Measurements from ENCODE around the gene SUPT6H. TPM values are rescaled to one million over a fixed set of nuclear protein-coding genes. Genes with fewer than 3 reads are reported as not detected.
"Not testable (repeated sequence)": the region's sequence is repeated elsewhere in the genome, so short reads cannot be mapped to it uniquely, and the experiment has no call there.

The SUPT6H gene
- total RNA-seq, 1 experiment from 2014 or later, result 52.3 TPM

GRCh38 chr17:28646039-28646754 lies 15.8 kb upstream of the SUPT6H start:
- no peak for DNase-seq (ENCODE audit: low read depth)

GRCh38 chr17:28648698-28649097 lies 13.3 kb upstream of the SUPT6H start:
- no peak for DNase-seq (ENCODE audit: low read depth)

- no peak for DNase-seq (ENCODE audit: low read depth)
These were observed 6.8 kb upstream of the SUPT6H start for GRCh38 chr17:28655160-28655559.

GRCh38 chr17:28657756-28658155 lies 4.2 kb upstream of the SUPT6H start:
- DNase-seq (ENCODE audit: low read depth), result peak; percentile 64

- DNase-seq (ENCODE audit: low read depth), result not testable (repeated sequence)
These were observed 3.7 kb upstream of the SUPT6H start for GRCh38 chr17:28658342-28658741.

GRCh38 chr17:28658766-28659496 lies 3.1 kb upstream of the SUPT6H start:
- DNase-seq (ENCODE audit: low read depth), result not testable (repeated sequence)

GRCh38 chr17:28659497-28659881 lies 2.5 kb upstream of the SUPT6H start:
- not testable (repeated sequence) for DNase-seq (ENCODE audit: low read depth)

- no peak for DNase-seq (ENCODE audit: low read depth)
These were observed 473 bp downstream of the SUPT6H start for GRCh38 chr17:28662527-28662829.

GRCh38 chr17:28663723-28664122 lies 1.7 kb downstream of the SUPT6H start:
- DNase-seq (ENCODE audit: low read depth), result no peak

GRCh38 chr17:28665994-28666393 lies 4.0 kb downstream of the SUPT6H start:
- DNase-seq (ENCODE audit: low read depth), result no peak

GRCh38 chr17:28667870-28668269 lies 5.9 kb downstream of the SUPT6H start:
- no peak for DNase-seq (ENCODE audit: low read depth)

GRCh38 chr17:28669918-28670317 lies 7.9 kb downstream of the SUPT6H start:
- DNase-seq (ENCODE audit: low read depth), result no peak

- DNase-seq (ENCODE audit: low read depth), result no peak
These were observed 13.5 kb downstream of the SUPT6H start for GRCh38 chr17:28675490-28675889.

- no peak for DNase-seq (ENCODE audit: low read depth)
These were observed 14.0 kb downstream of the SUPT6H start for GRCh38 chr17:28675980-28676379.

GRCh38 chr17:28682655-28683054 lies 20.6 kb downstream of the SUPT6H start:
- DNase-seq (ENCODE audit: low read depth), result no peak

GRCh38 chr17:28684963-28685362 lies 23.0 kb downstream of the SUPT6H start:
- DNase-seq (ENCODE audit: low read depth), result peak; percentile 13

GRCh38 chr17:28685366-28685765 lies 23.4 kb downstream of the SUPT6H start:
- DNase-seq (ENCODE audit: low read depth), result no peak

GRCh38 chr17:28686296-28686695 lies 24.3 kb downstream of the SUPT6H start:
- DNase-seq (ENCODE audit: low read depth), result no peak

GRCh38 chr17:28688481-28688880 lies 26.5 kb downstream of the SUPT6H start:
- DNase-seq (ENCODE audit: low read depth), result no peak

GRCh38 chr17:28689011-28689410 lies 27.0 kb downstream of the SUPT6H start:
- no peak for DNase-seq (ENCODE audit: low read depth)

GRCh38 chr17:28693869-28694268 lies 31.9 kb downstream of the SUPT6H start:
- no peak for DNase-seq (ENCODE audit: low read depth)

- no peak for DNase-seq (ENCODE audit: low read depth)
These were observed 36.4 kb downstream of the SUPT6H start for GRCh38 chr17:28698253-28698941.

GRCh38 chr17:28700278-28700677 lies 38.3 kb downstream of the SUPT6H start:
- no peak for DNase-seq (ENCODE audit: low read depth)

All from HT1080 (cell line).